LNCaP clone FGC (cell line): ENCODE results near the gene KCNA4.

Experiments used
- DNase-seq: peaks from one replicate; pipeline ENCODE4 v3.0.0-alpha.2; 2011; ENCODE audit warnings: low read depth
- H3K4me3 ChIP-seq: 2 replicates; pipeline ENCODE4 v1.5.1; 2011; ENCODE audit warnings: mild to moderate bottlenecking, low read depth, low read length, control low read depth
- CTCF ChIP-seq: IDR thresholded peaks from 2 replicates; pipeline ENCODE4 v1.5.1; 2012; ENCODE audit warnings: mild to moderate bottlenecking; ENCODE audit not compliant: control insufficient read depth, insufficient read depth; ENCODE audit errors: extremely low read depth

The KCNA4 gene

DNA sequence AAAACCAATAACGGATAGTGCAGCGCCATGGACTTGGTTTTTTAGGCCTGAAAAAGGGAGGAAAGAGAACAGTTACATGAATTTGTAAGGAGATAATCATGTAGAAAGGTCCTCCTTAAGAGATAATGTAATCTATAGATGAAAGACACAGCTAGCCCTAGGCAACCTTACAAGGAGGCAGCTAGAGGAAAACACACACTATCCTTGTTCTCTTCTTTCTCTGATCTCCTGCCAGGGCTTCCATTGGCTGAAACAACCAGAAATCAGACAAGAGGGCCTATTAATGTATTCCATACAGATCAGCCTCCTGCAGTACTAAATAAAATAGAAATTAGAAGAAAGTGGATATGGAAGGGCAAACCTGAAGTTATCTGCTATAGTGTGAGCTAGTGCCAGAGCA, 53.0 kb downstream of the KCNA4 start:
- DNase-seq: no peak
- TF ChIP-seq CTCF: no peak
- no peak overlapping the region for H3K4me3 ChIP-seq

- no peak overlapping the region for H3K4me3 ChIP-seq
- TF ChIP-seq CTCF: no peak
- DNase-seq: no peak
These were observed 53.8 kb downstream of the KCNA4 start for GRCh38 chr11:29963036-29963435.

DNA sequence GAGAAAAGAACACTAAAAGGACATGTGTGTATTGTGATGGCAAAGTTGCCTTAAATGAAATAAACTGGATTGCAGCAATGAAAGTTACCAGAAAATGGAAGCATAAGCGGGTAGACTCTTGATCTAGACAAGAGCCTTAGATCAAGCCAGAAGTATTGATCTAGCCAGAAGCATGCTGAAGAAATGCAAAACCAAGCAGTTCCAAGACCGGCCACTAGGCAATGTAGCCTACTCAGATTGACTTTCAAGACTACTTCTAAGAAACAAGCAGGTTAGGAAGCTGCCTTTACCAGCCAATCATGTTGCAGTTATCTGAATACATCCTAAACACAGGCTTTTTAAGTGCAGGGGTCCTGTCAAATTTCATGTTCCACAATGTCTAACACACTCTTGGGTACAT, 54.6 kb downstream of the KCNA4 start:
- TF ChIP-seq CTCF: peak; percentile 31; the same call in 1 of the 2 replicates
- DNase-seq: no peak

More for the DNA sequence above, 54.6 kb downstream of the KCNA4 start:
- no peak overlapping the region for H3K4me3 ChIP-seq
